Adrenal gland (tissue), 5 donors: Measurements from ENCODE around the gene SYNGR1.

Source experiments
- CTCF ChIP-seq, 6 experiments: fragments of 450-650 bp in 4 of 6; fragments of 200-600 bp in 2 of 6; sonication (generic) in 1 of 6; IDR thresholded peaks; 1 replicate in 5 of 6; 2 replicates in 1 of 6; pipeline versions ENCODE4 v1.5.1 to v1.8.0; 2016 to 2021; ENCODE audit warnings: antibody characterized with exemption in 6 of 6, mild to moderate bottlenecking in 2 of 6, moderate library complexity in 1 of 6
- POLR2A ChIP-seq, 2 donors: fragments of 450-650 bp; IDR thresholded peaks; one replicate each; pipeline ENCODE4 v1.6.1; 2017; ENCODE audit warnings: antibody characterized with exemption in 2 of 2, mild to moderate bottlenecking in 2 of 2, moderate library complexity in 1 of 2
- donor health status: DM: no; HTN: no; CAD: no.

GRCh38 chr22:39303892-39304671, 45.7 kb upstream of the SYNGR1 start:
- TF ChIP-seq CTCF (IDR thresholded peaks at IDR 0.05) (no peak), POLR2A (IDR thresholded peaks at IDR 0.05) (no peak)
